ENCODE measurements around the gene RAB33A. TPM values are rescaled to one million over a fixed set of nuclear protein-coding genes. Genes with fewer than 3 reads are reported as not detected.

Gene RAB33A
- polyA plus RNA-seq, 3 donors = 0.13 to 2.1 (median 1.6) TPM

DNA sequence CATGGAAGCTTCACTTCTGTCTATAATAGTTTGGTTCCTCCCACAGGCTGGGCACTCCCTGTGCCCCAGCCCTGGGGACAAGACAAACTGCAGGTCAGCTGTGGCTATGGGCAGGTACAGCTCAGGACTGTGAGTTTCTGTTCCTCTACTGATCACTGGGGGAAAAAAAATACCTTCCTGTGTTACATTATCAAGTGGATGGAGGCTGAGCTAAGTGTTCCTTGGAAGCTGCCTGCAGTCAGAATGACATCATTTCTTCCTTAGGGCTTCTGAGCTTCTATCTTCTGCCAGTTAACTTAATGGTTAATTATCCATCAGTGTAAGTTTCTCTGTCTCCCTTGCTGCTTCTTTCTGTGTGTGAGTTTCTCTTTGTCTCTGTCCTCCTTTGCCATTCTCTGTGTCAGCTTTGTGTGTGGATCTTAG lies 4.6 kb downstream of the RAB33A start:
- H3K4me1 ChIP-seq (ENCODE audit: control insufficient read depth in 1 of 2, insufficient read depth in 2 of 2, low read length in 2 of 2) = peaks cover 40 to 43% of the 10 kb centered on the region in 2 donors
- no peaks in the 10 kb centered on the region for H3K79me2 ChIP-seq (ENCODE audit: insufficient read depth, low read length)
- no peak overlapping the region for H3K27ac ChIP-seq (ENCODE audit: low read depth in 1 of 2, low read length in 2 of 2)

DNA sequence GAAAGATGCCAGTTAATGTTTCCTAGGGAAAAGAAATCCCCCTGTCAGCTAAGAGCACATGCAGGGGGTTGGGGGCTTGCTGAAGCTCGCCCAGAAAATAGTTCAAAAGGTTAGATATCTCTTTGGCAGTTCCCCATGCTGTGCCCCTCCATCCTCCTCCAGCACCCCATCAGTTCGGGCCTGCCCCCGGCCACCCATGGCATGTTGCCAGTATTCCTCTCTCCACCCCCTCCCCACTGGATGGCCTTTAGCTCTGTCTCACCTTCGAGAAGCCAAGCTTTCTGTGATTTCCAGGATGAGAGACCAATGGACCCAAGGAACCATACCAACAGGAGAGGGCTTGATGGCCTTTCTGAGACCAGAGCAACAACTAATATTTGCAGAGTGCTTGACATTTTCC lies 5.2 kb downstream of the RAB33A start:
- Histone ChIP-seq H3K79me2 (ENCODE audit: insufficient read depth, low read length) (no peaks in the 10 kb centered on the region), H3K4me3 (replicated peaks in 1 of 3; ENCODE audit: low read depth in 2 of 3, low read length in 3 of 3) (no peak overlapping the region), H3K36me3 (replicated peaks in 1 of 2; ENCODE audit: control insufficient read depth in 1 of 2, insufficient read depth in 2 of 2, low read length in 2 of 2) (no peaks in the 10 kb centered on the region), H3K4me2 (replicated peaks; ENCODE audit: extremely low read depth, low read length, poor library complexity, severe bottlenecking) (no peak overlapping the region), H3K27ac (ENCODE audit: low read depth in 1 of 2, low read length in 2 of 2) (no peak overlapping the region), H3K4me1 (ENCODE audit: control insufficient read depth in 1 of 2, insufficient read depth in 2 of 2, low read length in 2 of 2) (peaks cover 37 to 39% of the 10 kb centered on the region in 2 donors), H3K9me3 (replicated peaks in 1 of 2; ENCODE audit: control insufficient read depth in 1 of 2, insufficient read depth in 1 of 2, low read length in 2 of 2) (no peaks in the 10 kb centered on the region), H3K27me3 (ENCODE audit: control insufficient read depth in 2 of 2, insufficient read depth in 2 of 2, low read length in 2 of 2) (no peaks in the 10 kb centered on the region), H2AFZ (ENCODE audit: insufficient read depth, low read depth, low read length, poor library complexity, severe bottlenecking) (no peak overlapping the region), H4K20me1 (ENCODE audit: insufficient read depth, low read length) (no peaks in the 10 kb centered on the region), H3K9ac (ENCODE audit: insufficient read depth, low read length, poor library complexity, severe bottlenecking) (no peak overlapping the region)
- DNase-seq = no peak
- TF ChIP-seq, protein P1, sequence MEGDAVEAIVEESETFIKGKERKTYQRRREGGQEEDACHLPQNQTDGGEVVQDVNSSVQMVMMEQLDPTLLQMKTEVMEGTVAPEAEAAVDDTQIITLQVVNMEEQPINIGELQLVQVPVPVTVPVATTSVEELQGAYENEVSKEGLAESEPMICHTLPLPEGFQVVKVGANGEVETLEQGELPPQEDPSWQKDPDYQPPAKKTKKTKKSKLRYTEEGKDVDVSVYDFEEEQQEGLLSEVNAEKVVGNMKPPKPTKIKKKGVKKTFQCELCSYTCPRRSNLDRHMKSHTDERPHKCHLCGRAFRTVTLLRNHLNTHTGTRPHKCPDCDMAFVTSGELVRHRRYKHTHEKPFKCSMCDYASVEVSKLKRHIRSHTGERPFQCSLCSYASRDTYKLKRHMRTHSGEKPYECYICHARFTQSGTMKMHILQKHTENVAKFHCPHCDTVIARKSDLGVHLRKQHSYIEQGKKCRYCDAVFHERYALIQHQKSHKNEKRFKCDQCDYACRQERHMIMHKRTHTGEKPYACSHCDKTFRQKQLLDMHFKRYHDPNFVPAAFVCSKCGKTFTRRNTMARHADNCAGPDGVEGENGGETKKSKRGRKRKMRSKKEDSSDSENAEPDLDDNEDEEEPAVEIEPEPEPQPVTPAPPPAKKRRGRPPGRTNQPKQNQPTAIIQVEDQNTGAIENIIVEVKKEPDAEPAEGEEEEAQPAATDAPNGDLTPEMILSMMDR (IDR thresholded peaks at IDR 0.05) = no peak
- peaks cover 0 to 10% (median 0%) of the 10 kb centered on the region in 7 donors for H3K9me3 Mint-ChIP-seq
- H3K4me3 Mint-ChIP-seq = no peak overlapping the region
- intact Hi-C loops (cut with micrococcal nuclease) = no loop called here
- no peaks in the 10 kb centered on the region for H3K36me3 Mint-ChIP-seq
- H3K4me1 Mint-ChIP-seq = peaks cover 48% of the 10 kb centered on the region
- peaks cover 0 to 7% (median 1%) of the 10 kb centered on the region in 3 donors for H3K27me3 Mint-ChIP-seq (ENCODE audit: low read depth in 3 of 3)
- H3K27ac Mint-ChIP-seq = no peak overlapping the region
- 82% methylated on average over 2 of the region's 4 CpGs for WGBS (ENCODE audit: insufficient coverage)

More for the DNA sequence above, 4.6 kb downstream of the RAB33A start:
- Histone ChIP-seq H4K20me1 (ENCODE audit: insufficient read depth, low read length) (no peaks in the 10 kb centered on the region), H3K4me3 (replicated peaks in 1 of 3; ENCODE audit: low read depth in 2 of 3, low read length in 3 of 3) (no peak overlapping the region), H3K4me2 (replicated peaks; ENCODE audit: extremely low read depth, low read length, poor library complexity, severe bottlenecking) (no peak overlapping the region), H3K36me3 (replicated peaks in 1 of 2; ENCODE audit: control insufficient read depth in 1 of 2, insufficient read depth in 2 of 2, low read length in 2 of 2) (no peaks in the 10 kb centered on the region), H3K9ac (ENCODE audit: insufficient read depth, low read length, poor library complexity, severe bottlenecking) (no peak overlapping the region), H3K9me3 (replicated peaks in 1 of 2; ENCODE audit: control insufficient read depth in 1 of 2, insufficient read depth in 1 of 2, low read length in 2 of 2) (no peaks in the 10 kb centered on the region), H3K27me3 (ENCODE audit: control insufficient read depth in 2 of 2, insufficient read depth in 2 of 2, low read length in 2 of 2) (no peaks in the 10 kb centered on the region), H2AFZ (ENCODE audit: insufficient read depth, low read depth, low read length, poor library complexity, severe bottlenecking) (no peak overlapping the region)
- H3K9me3 Mint-ChIP-seq = peaks cover 0 to 10% (median 0%) of the 10 kb centered on the region in 7 donors
- H3K4me1 Mint-ChIP-seq = peaks cover 48% of the 10 kb centered on the region
- H3K36me3 Mint-ChIP-seq = no peaks in the 10 kb centered on the region
- intact Hi-C loops (cut with micrococcal nuclease) = no loop called here
- DNase-seq = no peak
- peak overlapping the region in 3 of 7 donors; percentile 0 to 46 (median 38) for H3K27ac Mint-ChIP-seq
- TF ChIP-seq, protein P1 (IDR thresholded peaks at IDR 0.05) = no peak
- H3K4me3 Mint-ChIP-seq = no peak overlapping the region
- peaks cover 0 to 7% (median 1%) of the 10 kb centered on the region in 3 donors for H3K27me3 Mint-ChIP-seq (ENCODE audit: low read depth in 3 of 3)
